HepG2 (cell line): ENCODE data around the gene TTC6. TPM values are rescaled to one million over a fixed set of nuclear protein-coding genes. Genes with fewer than 3 reads are reported as not detected.

ENCODE experiments used
- ATF5 ChIP-seq: sonication (generic); formaldehyde crosslinking; IDR thresholded peaks from 2 replicates; pipeline ENCODE4 v1.4.0; 2020; ENCODE audit warnings: mild to moderate bottlenecking, low read depth, missing genetic modification reagents
- CREM ChIP-seq, 2 experiments: sonication (generic) in 1 of 2; formaldehyde crosslinking in 1 of 2; IDR thresholded peaks; 2 replicates each; pipeline versions ENCODE4 v1.4.0 to v1.6.1; 2016 to 2020; ENCODE audit warnings: antibody characterized with exemption in 1 of 2, mild to moderate bottlenecking in 1 of 2, missing genetic modification reagents in 1 of 2
- FOSL1 ChIP-seq: sonication (generic); formaldehyde crosslinking; IDR thresholded peaks from 2 replicates; pipeline ENCODE4 v1.9.0; 2021; ENCODE audit warnings: missing genetic modification reagents, borderline replicate concordance
- FOXC1 ChIP-seq: sonication (generic); formaldehyde crosslinking; IDR thresholded peaks from 2 replicates; pipeline ENCODE4 v1.8.0; 2022; ENCODE audit warnings: mild to moderate bottlenecking, missing genetic modification reagents, borderline replicate concordance
- FOXP4 ChIP-seq: sonication (generic); formaldehyde crosslinking; IDR thresholded peaks from 2 replicates; pipeline ENCODE4 v1.4.0; 2020; ENCODE audit warnings: missing genetic modification reagents
- MIXL1 ChIP-seq: IDR thresholded peaks from 2 replicates; pipeline ENCODE4 v1.6.1; 2016
- MTF2 ChIP-seq: sonication (generic); formaldehyde crosslinking; IDR thresholded peaks from 2 replicates; pipeline ENCODE4 v1.5.0; 2020; ENCODE audit warnings: missing genetic modification reagents, borderline replicate concordance
- POLR2AphosphoS5 ChIP-seq: IDR thresholded peaks from 2 replicates; pipeline ENCODE4 v1.6.1; 2012; ENCODE audit warnings: low read depth, low read length
- SALL1 ChIP-seq: sonication (generic); formaldehyde crosslinking; IDR thresholded peaks from 2 replicates; pipeline ENCODE4 v1.8.0; 2022; ENCODE audit warnings: mild to moderate bottlenecking, missing genetic modification reagents
- SNAPC5 ChIP-seq: sonication (generic); formaldehyde crosslinking; IDR thresholded peaks from 2 replicates; pipeline ENCODE4 v1.8.1; 2023; ENCODE audit warnings: mild to moderate bottlenecking, missing genetic modification reagents, borderline replicate concordance
- SOX13 ChIP-seq, 3 experiments: fragments of 450-650 bp in 1 of 3; sonication (generic) in 1 of 3; formaldehyde crosslinking in 1 of 3; IDR thresholded peaks in 2 of 3; conservative IDR thresholded peaks in 1 of 3; 2 replicates each; pipeline versions ENCODE4 v1.5.0 to v1.6.1; 2016 to 2020; ENCODE audit warnings: antibody characterized with exemption in 1 of 3, mild to moderate bottlenecking in 1 of 3, missing compliant biosample characterization in 1 of 3, missing genetic modification reagents in 1 of 3, moderate library complexity in 1 of 3
- SP140L ChIP-seq: sonication (generic); formaldehyde crosslinking; IDR thresholded peaks from 2 replicates; pipeline ENCODE4 v1.4.0; 2020; ENCODE audit warnings: missing genetic modification reagents, borderline replicate concordance
- ZBTB44 ChIP-seq: sonication (generic); formaldehyde crosslinking; IDR thresholded peaks from 2 replicates; pipeline ENCODE4 v1.4.0; 2020; ENCODE audit warnings: missing genetic modification reagents
- ZNF121 ChIP-seq: sonication (generic); formaldehyde crosslinking; IDR thresholded peaks from 2 replicates; pipeline ENCODE4 v1.5.0; 2020; ENCODE audit warnings: mild to moderate bottlenecking, missing genetic modification reagents
- ZNF232 ChIP-seq: sonication (generic); formaldehyde crosslinking; IDR thresholded peaks from 2 replicates; pipeline ENCODE4 v1.4.0; 2020; ENCODE audit warnings: missing genetic modification reagents, borderline replicate concordance
- ZNF296 ChIP-seq: sonication (generic); formaldehyde crosslinking; conservative IDR thresholded peaks from 2 replicates; pipeline ENCODE4 v1.5.0; 2020; ENCODE audit warnings: mild to moderate bottlenecking, missing genetic modification reagents
- ZNF564 ChIP-seq: sonication (generic); formaldehyde crosslinking; IDR thresholded peaks from 2 replicates; pipeline ENCODE4 v1.8.1; 2023; ENCODE audit warnings: mild to moderate bottlenecking, missing genetic modification reagents
- ZNF768 ChIP-seq: sonication (generic); formaldehyde crosslinking; IDR thresholded peaks from 2 replicates; pipeline ENCODE4 v1.4.0; 2020; ENCODE audit warnings: missing genetic modification reagents
- ZNF781 ChIP-seq: sonication (generic); formaldehyde crosslinking; IDR thresholded peaks from 2 replicates; pipeline ENCODE4 v1.5.1; 2020; ENCODE audit warnings: borderline replicate concordance, mild to moderate bottlenecking, missing genetic modification reagents; ENCODE audit errors: not compliant biosample characterization
- ZSCAN20 ChIP-seq: sonication (generic); formaldehyde crosslinking; IDR thresholded peaks from 2 replicates; pipeline ENCODE4 v1.4.0; 2020; ENCODE audit warnings: missing genetic modification reagents, mild to moderate bottlenecking, borderline replicate concordance
- polyA plus RNA-seq, 8 experiments: library from polyadenylated mRNA; depleted of rRNA in 3 of 8; stranded (reverse) in 7 of 8; unstranded in 1 of 8; fragments of >200 nt; fragmentation: Illumina TruSeq in 4 of 8; extraction: Trizol in 4 of 8; gene quantifications; 2 replicates each; pipeline versions ENCODE4 v1.2.1 to v1.2.3, GENCODE V29; 2011 to 2016; ENCODE audit warnings: low read depth in 4 of 8, missing spikeins in 1 of 8, mixed read lengths in 1 of 8; ENCODE audit not compliant: insufficient read depth in 1 of 8
- total RNA-seq, 5 experiments: library from RNA; depleted of rRNA; stranded (reverse); fragments of >200 nt; fragmentation: Illumina TruSeq; extraction: Trizol; gene quantifications; 2 replicates each; pipeline ENCODE4 v1.2.3, GENCODE V29; 2016; ENCODE audit warnings: low read depth in 1 of 5

The TTC6 gene
- total and polyA plus RNA-seq, 2 of the 13 experiments (the other 11 are each of a cell fraction or from before 2014, with no cell fraction given), result 9.3 to 27.4 TPM

GRCh38 chr14:37595809-37596621, 586 bp downstream of the TTC6 start (continued):
- TF ChIP-seq FOXP4 (CRISPR knock-in tag), result peak; percentile 83
- peak; percentile 89 for TF ChIP-seq POLR2AphosphoS5
- TF ChIP-seq SOX13 (IDR thresholded peaks at IDR 0.05), result peak; percentile 10; the same call in 1 of the 2 replicates
- peak in 1 of 2 experiments; percentile 72; a peak in 2 of 4 replicates for TF ChIP-seq SOX13 (CRISPR knock-in tag; conservative IDR thresholded peaks at IDR 0.05 in 1 of 2, IDR thresholded peaks at IDR 0.05 in 1 of 2)
- TF ChIP-seq ZNF296 (CRISPR knock-in tag), result no peak
- peak; percentile 79 for TF ChIP-seq ZNF768 (CRISPR knock-in tag)
- TF ChIP-seq ZNF232 (CRISPR knock-in tag), result peak; percentile 97
- TF ChIP-seq SNAPC5, result peak; percentile 94; the same call in 1 of the 2 replicates
- peak; percentile 78; the same call in 1 of the 2 replicates for TF ChIP-seq ZSCAN20 (CRISPR knock-in tag)
- no peak; the same call in 1 of the 2 replicates for TF ChIP-seq ZBTB44 (CRISPR knock-in tag)
- peak; percentile 24; the same call in 1 of the 2 replicates for TF ChIP-seq ZNF121 (CRISPR knock-in tag)
- TF ChIP-seq FOXC1 (CRISPR knock-in tag), result peak; percentile 98
- TF ChIP-seq ZNF564 (CRISPR knock-in tag), result peak; percentile 94
- TF ChIP-seq SP140L (CRISPR knock-in tag), result no peak; the same call in none of the 2 replicates
- peak; percentile 95 for TF ChIP-seq SALL1 (CRISPR knock-in tag)
- peak; percentile 81; the same call in 1 of the 2 replicates for TF ChIP-seq MIXL1 (CRISPR knock-in tag)
- TF ChIP-seq ATF5, result no peak; the same call in 1 of the 2 replicates
- peak; percentile 10; the same call in 1 of the 2 replicates for TF ChIP-seq CREM (IDR thresholded peaks at IDR 0.05)
- no peak for TF ChIP-seq CREM (CRISPR knock-in tag; IDR thresholded peaks at IDR 0.05)
- no peak for TF ChIP-seq FOSL1 (CRISPR knock-in tag)
- peak; percentile 91 for TF ChIP-seq ZNF781 (CRISPR knock-in tag)
- peak; percentile 80; the same call in 1 of the 2 replicates for TF ChIP-seq MTF2
